HG02623 (cell line): ENCODE results near the gene ESPN.

Experiments used
- ATAC-seq: cut with Tn5 transposase; IDR thresholded peaks from one replicate; pipeline ENCODE4 v1.9.1; 2021; ENCODE audit warnings: moderate library complexity; ENCODE audit not compliant: unreplicated experiment

Gene ESPN

DNA sequence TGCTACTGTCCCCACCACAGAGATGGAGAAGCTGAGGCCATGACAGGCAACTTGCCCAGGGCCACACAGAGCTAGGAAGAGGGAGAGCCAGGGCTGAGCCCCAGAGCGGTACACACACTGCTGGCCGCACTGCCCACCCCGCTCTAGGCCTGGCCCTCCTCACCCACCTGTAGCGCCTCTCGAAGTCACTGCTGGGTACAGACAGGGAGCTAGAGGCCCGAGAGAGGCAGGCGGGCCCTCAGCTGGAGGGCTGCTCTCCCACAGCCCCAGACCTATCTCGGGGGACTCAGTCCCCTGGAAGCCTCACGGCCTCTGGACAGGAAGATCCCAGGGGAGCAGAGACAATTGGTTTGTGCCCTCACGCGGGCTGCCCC, 84.2 kb downstream of the ESPN start:
- ATAC-seq: no peak

DNA sequence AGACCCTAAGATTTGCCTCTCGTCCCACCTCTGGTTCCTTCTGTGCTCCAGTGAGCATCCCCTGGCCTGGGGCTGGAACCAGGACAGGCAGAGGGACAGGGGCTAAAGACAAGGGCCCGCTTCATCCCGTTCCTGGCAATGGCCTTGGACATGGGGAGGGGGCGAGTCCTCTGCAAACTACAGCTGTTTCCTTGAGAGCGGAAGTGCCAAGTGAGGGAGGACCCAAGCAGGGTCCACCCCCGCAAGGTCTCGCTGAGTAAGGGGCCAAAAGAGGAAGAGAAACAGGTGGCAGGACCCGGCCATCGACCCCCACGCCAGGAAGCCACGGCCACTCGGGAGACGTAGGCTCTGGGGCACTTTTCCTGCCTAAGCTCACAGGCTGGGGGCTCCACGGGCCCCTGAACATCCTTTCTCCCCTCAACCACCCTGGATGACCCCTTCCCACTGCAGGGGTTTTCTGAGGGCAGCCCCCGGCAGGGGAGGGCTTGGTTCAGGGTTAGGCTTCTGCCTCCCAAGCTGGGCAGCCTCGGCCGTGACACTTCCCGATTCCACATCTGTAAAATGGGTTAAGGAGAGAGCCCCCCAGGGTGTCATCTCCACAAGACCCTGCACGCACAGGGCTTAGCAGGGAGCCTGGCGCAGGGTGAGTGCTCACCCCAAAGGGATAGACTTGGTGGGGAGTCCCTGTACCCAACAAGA, 84.8 kb downstream of the ESPN start:
- ATAC-seq: no peak

DNA sequence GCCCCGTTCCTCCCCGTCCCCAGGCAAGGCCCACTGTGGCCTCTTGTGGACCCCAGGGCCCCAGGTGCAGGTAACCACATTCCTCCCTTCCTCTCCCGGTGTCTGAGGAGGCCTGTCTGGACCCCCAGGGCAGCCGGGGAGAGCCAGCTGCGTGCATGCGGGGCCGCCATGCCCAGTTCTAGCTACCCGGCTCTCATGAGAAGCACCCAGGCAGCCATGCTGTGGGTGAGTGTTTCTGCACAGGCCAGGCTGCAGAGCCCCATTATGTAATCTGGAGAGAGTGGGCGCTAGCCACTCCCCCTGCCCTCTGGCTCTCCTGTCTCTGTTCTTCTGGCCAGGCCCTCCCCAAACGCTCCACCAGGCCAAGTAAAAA, 85.3 kb downstream of the ESPN start:
- no peak for ATAC-seq

DNA sequence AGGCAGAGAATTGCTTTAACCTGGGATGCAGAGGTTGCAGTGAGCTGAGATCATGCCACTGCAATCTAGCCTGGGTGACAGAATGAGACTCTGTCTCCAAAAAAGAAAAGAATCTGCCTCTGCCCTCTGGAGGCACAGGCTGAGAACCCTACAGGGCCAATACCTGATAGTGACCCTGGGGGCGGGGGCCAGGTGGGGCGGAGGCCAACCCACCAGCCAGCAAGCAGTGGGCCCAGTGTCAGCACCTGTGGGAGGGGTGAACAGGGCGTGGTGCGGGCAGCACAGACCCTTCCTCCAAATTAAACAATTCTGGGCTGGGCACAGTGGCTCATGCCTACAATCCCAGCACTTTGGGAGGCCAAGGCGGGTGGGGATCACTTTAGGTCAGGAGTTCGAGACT, 85.9 kb downstream of the ESPN start:
- ATAC-seq: no peak
